ENCODE results near the gene PRR14. TPM values are rescaled to one million over a fixed set of nuclear protein-coding genes. Genes with fewer than 3 reads are reported as not detected.

The PRR14 gene
- total and polyA plus RNA-seq, 2 of the 4 experiments (the other 2 are of a cell fraction) = 1.4 to 11.9 TPM

- H3K14ac ChIP-seq (replicated peaks; ENCODE audit: low read depth, low read length) = peak overlapping the region; percentile 67; the same call in 1 of the 2 replicates
- dilution Hi-C loops (cut with HindIII; ENCODE audit: low sequenced_read_pairs, unreplicated experiment) (no loop called here), in situ Hi-C loops (cut with MboI; ENCODE audit: low sequenced_read_pairs) (no loop called here), intact Hi-C loops (cut with micrococcal nuclease) (no loop called here)
- BruUV-seq (replicated peaks) = no TSS peak
- H2BK15ac ChIP-seq (ENCODE audit: low read depth, low read length) = no peak overlapping the region
- H3K4ac ChIP-seq (ENCODE audit: low read depth, low read length) = peak overlapping the region; percentile 81; the same call in 1 of the 2 replicates
- peak overlapping the region; percentile 93 for H3K27ac ChIP-seq (ENCODE audit: insufficient read depth, low read length)
- H3K4me3 ChIP-seq (ENCODE audit: insufficient read depth, low read depth, low read length) = peak overlapping the region; percentile 62
- no peaks in the 10 kb centered on the region for H3K27me3 ChIP-seq (ENCODE audit: control insufficient read depth, insufficient read depth, low read length)
- H4K5ac ChIP-seq (ENCODE audit: low read depth, low read length) = peak overlapping the region; percentile 57
- H4K8ac ChIP-seq (ENCODE audit: low read depth in 2 of 2, low read length in 2 of 2) = peak overlapping the region; percentile 68 to 83; a peak in 2 of 4 replicates
- ChIA-PET POLR2A (ENCODE audit: unreplicated experiment) (no interaction called here), CTCF (no interaction called here)
- WGBS, 2 experiments (ENCODE audit: extremely low coverage in 2 of 2, insufficient read length in 1 of 2) = 46% methylated on average over 8 of the region's 21 CpGs; no CpG with 5 or more reads in 1 of the 2 experiments
- peaks cover 53% of the 10 kb centered on the region for H3K36me3 ChIP-seq (ENCODE audit: control insufficient read depth, insufficient read depth, low read length)
- H2BK120ac ChIP-seq (ENCODE audit: low read depth, low read length) = no peak overlapping the region
- H3K9me1 ChIP-seq (ENCODE audit: insufficient read depth, low read length) = peaks cover 5% of the 10 kb centered on the region; the same call in 1 of the 2 replicates
- peak overlapping the region; percentile 37; the same call in 1 of the 2 replicates for H4K91ac ChIP-seq (ENCODE audit: insufficient read depth, low read depth, low read length)
- peak overlapping the region; percentile 80 for H2BK5ac ChIP-seq (ENCODE audit: low read depth, low read length, poor library complexity, severe bottlenecking)
- H2AFZ ChIP-seq (replicated peaks; ENCODE audit: low read length, poor library complexity) = peak overlapping the region; percentile 99
- DNase-seq (peak; percentile 58), ATAC-seq (ENCODE audit: low read depth) (no peak)
- H4K20me1 ChIP-seq (ENCODE audit: insufficient read depth, low read length) = peaks cover 50% of the 10 kb centered on the region
- H3K56ac ChIP-seq (ENCODE audit: extremely low read depth, insufficient read depth, low read length) = peak overlapping the region; percentile 77; the same call in 1 of the 2 replicates
- H3K79me1 ChIP-seq (ENCODE audit: low read depth in 1 of 2, low read length in 2 of 2) = peaks cover 37 to 57% of the 10 kb centered on the region in 2 experiments
- H2AK5ac ChIP-seq (ENCODE audit: low read depth, low read length) = peak overlapping the region; percentile 57
- peaks cover 12% of the 10 kb centered on the region; the same call in 1 of the 2 replicates for H3K4me1 ChIP-seq (ENCODE audit: control insufficient read depth, insufficient read depth, low read length)
- no peak overlapping the region for H3K18ac ChIP-seq (ENCODE audit: low read depth, low read length)
- H3K9ac ChIP-seq (ENCODE audit: low read depth, low read length) = peak overlapping the region; percentile 92
- peak overlapping the region; percentile 83 for H3K4me2 ChIP-seq (ENCODE audit: low read depth, low read length)
- H3K23ac ChIP-seq (ENCODE audit: low read depth, low read length) = peak overlapping the region; percentile 65
- H2AK9ac ChIP-seq (replicated peaks; ENCODE audit: low read depth, low read length, poor library complexity) = peak overlapping the region; percentile 91
- no peak overlapping the region for H2BK20ac ChIP-seq (ENCODE audit: low read depth, low read length)
- no peaks in the 10 kb centered on the region for H3K9me3 ChIP-seq (ENCODE audit: control insufficient read depth, insufficient read depth, low read length)
- TF ChIP-seq MAZ (IDR thresholded peaks at IDR 0.05; ENCODE audit: borderline replicate concordance, low read depth, low read length) (no peak), ELK1 (IDR thresholded peaks at IDR 0.05; ENCODE audit: borderline replicate concordance, low read depth, low read length) (no peak), MAFK (IDR thresholded peaks at IDR 0.05; ENCODE audit: low read depth, low read length) (no peak), CHD1 (IDR thresholded peaks at IDR 0.05; ENCODE audit: low read depth, low read length) (no peak), RFX5 (IDR thresholded peaks at IDR 0.05; ENCODE audit: low read depth, low read length) (no peak), CTCF (conservative IDR thresholded peaks at IDR 0.05; ENCODE audit: low read depth, low read length) (no peak), BHLHE40 (IDR thresholded peaks at IDR 0.05; ENCODE audit: low read depth, low read length) (no peak), NFE2L2 (IDR thresholded peaks at IDR 0.05; ENCODE audit: low read depth, low read length) (no peak), MXI1 (IDR thresholded peaks at IDR 0.05; ENCODE audit: borderline replicate concordance, low read depth, low read length) (no peak), FOS (IDR thresholded peaks at IDR 0.05; ENCODE audit: low read depth, low read length) (no peak), RCOR1 (IDR thresholded peaks at IDR 0.05; ENCODE audit: insufficient replicate concordance, low read length) (no peak), RAD21 (IDR thresholded peaks at IDR 0.05; ENCODE audit: low read length) (no peak), CEBPB (IDR thresholded peaks at IDR 0.05; ENCODE audit: low read depth, low read length) (no peak)
- TF ChIP-seq, protein P1, sequence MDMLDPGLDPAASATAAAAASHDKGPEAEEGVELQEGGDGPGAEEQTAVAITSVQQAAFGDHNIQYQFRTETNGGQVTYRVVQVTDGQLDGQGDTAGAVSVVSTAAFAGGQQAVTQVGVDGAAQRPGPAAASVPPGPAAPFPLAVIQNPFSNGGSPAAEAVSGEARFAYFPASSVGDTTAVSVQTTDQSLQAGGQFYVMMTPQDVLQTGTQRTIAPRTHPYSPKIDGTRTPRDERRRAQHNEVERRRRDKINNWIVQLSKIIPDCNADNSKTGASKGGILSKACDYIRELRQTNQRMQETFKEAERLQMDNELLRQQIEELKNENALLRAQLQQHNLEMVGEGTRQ (IDR thresholded peaks at IDR 0.05; ENCODE audit: low read depth, low read length) = no peak
These were observed 9.9 kb downstream of the PRR14 start for GRCh38 chr16:30660424-30661261.
